GM10847 (cell line): ENCODE data around the gene SCLT1.

Source experiments
- POLR2A ChIP-seq: IDR thresholded peaks from 2 replicates; pipeline ENCODE4 v1.6.1; 2011; ENCODE audit not compliant: insufficient read length; ENCODE audit errors: extremely low read depth

SCLT1 gene

DNA sequence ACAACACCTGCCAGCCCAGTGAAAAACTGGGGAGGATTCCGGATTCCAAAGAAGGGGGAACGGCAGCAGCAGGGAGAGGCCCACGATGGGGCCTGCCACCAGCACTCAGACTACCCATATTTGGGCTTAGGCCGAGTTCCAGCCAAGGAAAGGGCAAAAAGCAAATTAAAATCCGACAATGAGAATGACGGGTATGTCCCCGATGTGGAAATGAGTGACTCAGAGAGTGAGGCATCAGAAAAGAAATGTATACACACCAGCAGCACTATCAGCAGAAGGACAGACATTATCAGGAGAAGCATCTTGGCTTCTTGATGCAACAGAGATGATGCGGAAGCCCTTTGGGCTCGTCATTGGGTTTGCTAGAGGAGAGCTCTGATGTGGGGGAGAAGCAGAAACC lies 221.4 kb downstream of the SCLT1 start:
- TF ChIP-seq POLR2A: no peak

DNA sequence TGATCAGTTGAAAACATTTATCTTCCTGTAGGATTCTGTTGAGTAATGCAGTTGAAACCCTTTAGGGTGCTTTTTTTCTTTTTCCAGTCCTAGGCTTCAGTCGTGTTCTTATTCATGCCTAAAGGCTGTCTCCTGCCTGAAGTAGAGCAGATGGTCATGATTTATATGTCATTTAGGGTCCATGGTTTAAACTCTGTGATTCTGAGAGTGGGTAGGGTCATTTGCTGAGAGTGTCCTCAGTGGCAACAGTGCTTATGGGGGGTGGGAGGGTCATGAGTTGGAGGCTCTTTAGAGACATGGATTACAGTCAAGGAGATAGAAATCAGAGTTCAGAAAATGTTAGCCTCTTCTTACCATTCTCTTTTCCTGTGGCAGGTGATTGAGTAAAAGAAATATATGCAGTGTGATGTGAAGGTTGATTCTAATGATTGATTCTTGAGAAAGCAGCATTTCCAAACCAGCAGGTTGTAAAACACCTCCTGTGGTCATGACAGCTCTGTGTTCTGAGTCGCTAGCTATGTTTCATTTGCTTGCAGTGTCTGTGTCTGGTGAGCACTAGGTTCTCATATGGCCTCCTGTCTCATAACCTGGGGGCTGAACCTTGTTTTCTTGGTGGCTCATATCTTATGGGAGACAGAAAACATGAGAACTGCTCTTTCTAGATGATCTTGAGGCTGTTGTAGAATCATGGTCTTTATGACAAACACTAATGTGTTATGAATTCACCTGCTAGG lies 223.4 kb downstream of the SCLT1 start:
- TF ChIP-seq POLR2A: no peak

GRCh38 chr4:128868758-128869157 lies 224.6 kb downstream of the SCLT1 start:
- no peak for TF ChIP-seq POLR2A

- no peak for TF ChIP-seq POLR2A
Observed at GRCh38 chr4:128866691-128867090, 226.6 kb downstream of the SCLT1 start.

GRCh38 chr4:128866269-128866668 lies 227.1 kb downstream of the SCLT1 start:
- TF ChIP-seq POLR2A: no peak

- no peak for TF ChIP-seq POLR2A
Observed at GRCh38 chr4:128865132-128865531, 228.2 kb downstream of the SCLT1 start.

DNA sequence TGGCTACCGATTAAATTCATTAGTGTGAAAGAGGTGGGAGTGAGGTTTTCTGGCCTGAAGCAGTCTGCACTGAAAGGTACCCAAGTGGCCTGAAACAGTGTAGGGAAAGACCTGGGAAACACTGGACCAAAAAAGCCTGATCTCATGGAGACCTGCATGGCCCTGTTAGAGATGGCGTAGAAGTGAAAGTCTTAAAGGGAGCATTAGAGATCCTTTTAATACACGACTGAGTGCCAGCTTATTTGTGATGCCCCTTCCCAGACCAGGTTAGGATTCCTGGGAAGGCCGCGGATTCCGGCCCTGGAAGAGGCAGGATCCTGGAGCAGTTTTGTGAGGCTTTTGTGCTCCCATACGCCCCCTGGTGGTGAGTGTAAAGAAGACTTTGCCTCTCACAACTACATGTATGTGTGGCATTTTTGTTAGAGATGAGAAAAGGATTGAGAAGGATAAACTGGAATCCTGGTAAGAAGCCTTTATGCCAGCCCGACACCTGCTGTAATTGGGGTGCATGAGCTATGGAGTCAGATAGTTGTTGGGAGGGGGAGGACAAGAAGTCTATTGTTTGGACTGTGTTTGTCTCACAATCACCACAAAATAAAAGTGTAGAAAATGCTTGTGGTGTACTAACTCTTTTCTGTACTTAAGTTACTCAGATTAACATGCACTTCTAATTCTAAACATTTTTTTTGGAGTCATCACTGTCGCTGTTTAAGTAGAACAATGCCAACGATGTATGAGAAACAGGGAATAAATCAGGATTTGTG lies 229.8 kb downstream of the SCLT1 start:
- no peak for TF ChIP-seq POLR2A

GRCh38 chr4:128862608-128863311 lies 230.6 kb downstream of the SCLT1 start:
- no peak for TF ChIP-seq POLR2A

GRCh38 chr4:128861856-128862518 lies 231.4 kb downstream of the SCLT1 start:
- no peak for TF ChIP-seq POLR2A

DNA sequence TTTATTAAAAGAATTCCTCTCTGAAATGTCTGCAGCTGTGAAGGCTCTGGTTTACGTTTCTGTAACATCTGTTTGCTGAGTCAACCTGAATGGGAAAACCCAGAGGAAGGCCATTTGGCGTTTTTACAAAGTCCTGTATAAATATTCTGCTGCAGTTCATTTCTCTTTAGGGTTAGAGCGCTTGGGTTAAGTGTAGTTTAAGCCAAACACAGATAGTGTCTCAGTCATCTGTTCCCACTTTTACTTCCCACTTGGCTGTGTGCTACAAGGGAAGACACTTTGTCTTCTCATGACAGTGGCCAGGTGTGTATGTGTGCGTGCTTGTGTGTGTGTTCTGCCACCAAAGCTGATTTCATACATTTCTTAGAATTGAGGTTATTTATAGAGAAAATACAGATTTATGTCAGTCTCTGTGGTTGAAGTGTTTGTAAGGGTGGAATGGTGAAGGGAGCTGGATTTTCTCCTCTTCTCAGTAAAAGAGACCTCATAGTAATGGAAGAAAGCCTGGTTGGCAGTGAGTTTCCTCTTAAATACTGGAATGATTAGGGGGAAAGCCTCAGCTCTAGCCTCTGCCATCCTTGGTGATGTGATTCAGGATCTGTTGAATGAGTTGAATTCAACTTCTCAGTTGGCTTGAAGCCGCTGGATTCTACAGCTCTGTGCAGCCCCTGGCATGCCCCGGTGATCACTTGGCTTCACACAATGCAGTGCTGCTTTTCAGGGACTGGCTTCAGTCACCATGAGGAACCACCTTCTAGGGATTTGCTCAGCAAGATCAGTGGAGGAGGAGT lies 233.3 kb downstream of the SCLT1 start:
- no peak for TF ChIP-seq POLR2A

GRCh38 chr4:128858879-128859671 lies 234.3 kb downstream of the SCLT1 start:
- no peak for TF ChIP-seq POLR2A

DNA sequence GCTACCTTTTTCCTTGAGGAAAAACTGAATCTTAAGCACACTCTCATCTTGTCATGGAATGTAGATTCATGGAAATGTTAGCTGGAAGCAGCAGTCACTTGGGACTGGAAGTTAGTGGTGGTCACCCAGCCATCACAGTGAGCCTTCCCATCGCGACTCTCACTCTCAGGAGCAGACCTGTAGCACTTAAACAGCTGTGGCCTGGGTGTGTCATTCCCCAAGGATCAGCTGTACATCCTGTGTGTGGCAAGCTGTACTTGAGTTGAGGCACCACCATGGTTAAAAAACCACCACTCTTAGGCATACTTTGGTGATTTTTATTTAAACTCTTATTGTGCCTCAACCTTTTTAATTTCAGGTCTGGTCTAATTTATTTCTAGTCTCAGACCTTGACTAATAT lies 237.1 kb downstream of the SCLT1 start:
- no peak for TF ChIP-seq POLR2A

GRCh38 chr4:128855621-128856020 lies 237.7 kb downstream of the SCLT1 start:
- no peak for TF ChIP-seq POLR2A

DNA sequence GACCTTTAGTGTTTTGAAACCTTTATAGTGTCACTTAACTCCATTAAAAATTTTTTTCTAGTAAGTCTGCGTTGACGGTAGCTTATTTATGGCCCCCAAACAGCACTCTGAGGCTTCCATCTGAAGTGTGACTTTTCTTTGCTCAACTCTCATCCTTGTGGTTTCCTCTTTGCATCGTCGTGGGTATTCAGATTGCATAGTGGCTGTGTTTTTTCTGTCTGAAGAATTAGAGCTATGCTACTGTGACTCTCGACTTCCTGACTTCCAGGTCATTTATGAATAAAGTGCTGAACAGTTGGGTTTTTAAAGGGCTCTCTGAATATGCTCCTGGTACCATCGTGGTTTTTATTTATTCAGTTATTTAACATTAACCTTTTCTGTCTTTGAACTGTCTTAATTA lies 238.9 kb downstream of the SCLT1 start:
- TF ChIP-seq POLR2A: no peak

GRCh38 chr4:128853741-128854140 lies 239.6 kb downstream of the SCLT1 start:
- no peak for TF ChIP-seq POLR2A
